ENCODE measurements around the gene TUB. TPM values are rescaled to one million over a fixed set of nuclear protein-coding genes. Genes with fewer than 3 reads are reported as not detected.

The TUB gene
- total and polyA plus RNA-seq, 4 donors, result 73.3 to 107 (median 89.1) TPM

DNA sequence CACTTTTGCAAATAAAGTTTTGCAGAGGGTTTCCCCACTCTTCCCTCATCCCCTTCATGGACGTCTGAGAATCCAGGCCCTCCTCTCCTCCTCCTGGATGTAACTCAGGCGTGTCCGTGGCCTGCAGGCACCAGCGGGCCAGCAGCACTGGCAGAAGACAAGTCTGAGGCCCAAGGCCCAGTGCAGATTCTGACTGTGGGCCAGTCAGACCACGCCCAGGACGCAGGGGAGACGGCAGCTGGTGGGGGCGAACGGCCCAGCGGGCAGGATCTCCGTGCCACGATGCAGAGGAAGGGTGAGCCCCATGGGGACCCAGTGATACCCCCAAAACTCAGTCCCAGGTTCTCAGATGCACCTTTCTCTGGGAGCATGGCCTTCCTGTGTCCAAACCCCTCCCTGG lies 14.4 kb downstream of the TUB start:
- Histone ChIP-seq H3K27ac (ENCODE audit: low read depth, low read length) (peak overlapping the region; percentile 3), H3K4me1 (ENCODE audit: control insufficient read depth, insufficient read depth, low read length) (peaks cover 37% of the 10 kb centered on the region), H3K9me3 (ENCODE audit: control insufficient read depth, insufficient read depth, low read length) (no peaks in the 10 kb centered on the region), H3K36me3 (ENCODE audit: control insufficient read depth, insufficient read depth, low read length) (peaks cover 81% of the 10 kb centered on the region), H3K4me3 (ENCODE audit: low read depth, low read length) (no peak overlapping the region), H3K27me3 (ENCODE audit: control insufficient read depth, insufficient read depth, low read length) (no peaks in the 10 kb centered on the region)
- WGBS (ENCODE audit: insufficient coverage), result 69% methylated on average over 12 of the region's 12 CpGs
- no peak for DNase-seq (ENCODE audit: low read depth in 4 of 6, low spot score in 6 of 6)

DNA sequence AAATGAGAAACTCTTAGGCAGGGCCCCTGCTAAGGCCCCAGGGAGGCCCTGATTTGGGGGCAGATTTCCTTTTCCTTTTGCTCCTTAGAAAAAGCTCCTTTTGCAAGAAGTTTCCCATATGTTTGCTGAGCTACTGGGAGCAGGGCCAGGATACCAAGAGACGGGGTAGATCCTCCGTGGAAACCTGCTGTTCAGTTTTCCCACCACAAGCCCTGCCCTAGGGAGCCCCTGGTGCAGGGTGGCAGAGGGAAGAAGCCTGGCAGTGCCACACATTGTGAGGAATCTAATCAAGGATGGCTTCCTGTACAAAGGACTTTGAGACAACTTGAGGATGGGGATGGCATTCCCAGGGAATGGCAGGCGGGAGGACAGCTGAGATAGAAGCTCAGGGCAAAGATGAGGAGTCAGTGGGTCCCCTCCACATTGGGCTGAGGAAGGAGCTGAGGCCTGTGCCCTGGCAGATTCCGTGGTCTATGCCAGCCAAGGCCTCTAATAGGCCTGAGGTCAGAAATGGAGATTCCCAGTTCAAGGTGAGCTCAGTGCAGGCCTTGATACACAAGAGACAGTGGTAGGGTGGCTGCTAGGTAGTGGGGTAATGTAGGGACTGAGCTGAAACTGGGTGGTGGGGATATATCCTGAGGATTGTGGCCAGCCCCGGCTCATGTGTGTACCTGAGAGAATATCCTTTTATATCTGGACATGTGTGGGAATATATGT lies 15.0 kb downstream of the TUB start:
- Histone ChIP-seq H3K4me1 (ENCODE audit: control insufficient read depth, insufficient read depth, low read length) (peaks cover 37% of the 10 kb centered on the region), H3K36me3 (ENCODE audit: control insufficient read depth, insufficient read depth, low read length) (peaks cover 86% of the 10 kb centered on the region), H3K27me3 (ENCODE audit: control insufficient read depth, insufficient read depth, low read length) (no peaks in the 10 kb centered on the region), H3K4me3 (ENCODE audit: low read depth, low read length) (no peak overlapping the region), H3K27ac (ENCODE audit: low read depth, low read length) (peak overlapping the region; percentile 3), H3K9me3 (ENCODE audit: control insufficient read depth, insufficient read depth, low read length) (no peaks in the 10 kb centered on the region)
- WGBS (ENCODE audit: insufficient coverage), result 59% methylated on average over 5 of the region's 5 CpGs
- peak in 3 of 6 donors; percentile 33 to 78 (median 58) for DNase-seq (ENCODE audit: low read depth in 4 of 6, low spot score in 6 of 6)

DNA sequence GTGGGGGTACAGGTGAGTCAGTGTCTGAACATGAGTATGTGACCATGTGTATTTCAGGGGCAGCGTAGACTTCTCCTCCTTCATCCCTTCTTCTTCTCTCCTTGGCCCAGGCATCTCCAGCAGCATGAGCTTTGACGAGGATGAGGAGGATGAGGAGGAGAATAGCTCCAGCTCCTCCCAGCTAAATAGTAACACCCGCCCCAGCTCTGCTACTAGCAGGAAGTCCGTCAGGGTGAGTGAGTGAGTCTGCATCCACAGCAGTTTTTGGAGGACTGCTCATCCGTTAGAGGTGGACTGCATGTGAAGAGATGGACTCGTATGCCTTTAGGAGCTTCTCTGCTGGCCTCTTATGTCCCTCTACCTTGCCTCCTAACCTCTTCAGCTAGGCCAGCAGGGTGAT lies 15.6 kb downstream of the TUB start:
- 93% methylated on average over 2 of the region's 6 CpGs for WGBS (ENCODE audit: insufficient coverage)
- Histone ChIP-seq H3K27ac (ENCODE audit: low read depth, low read length) (no peak overlapping the region), H3K27me3 (ENCODE audit: control insufficient read depth, insufficient read depth, low read length) (no peaks in the 10 kb centered on the region)

DNA sequence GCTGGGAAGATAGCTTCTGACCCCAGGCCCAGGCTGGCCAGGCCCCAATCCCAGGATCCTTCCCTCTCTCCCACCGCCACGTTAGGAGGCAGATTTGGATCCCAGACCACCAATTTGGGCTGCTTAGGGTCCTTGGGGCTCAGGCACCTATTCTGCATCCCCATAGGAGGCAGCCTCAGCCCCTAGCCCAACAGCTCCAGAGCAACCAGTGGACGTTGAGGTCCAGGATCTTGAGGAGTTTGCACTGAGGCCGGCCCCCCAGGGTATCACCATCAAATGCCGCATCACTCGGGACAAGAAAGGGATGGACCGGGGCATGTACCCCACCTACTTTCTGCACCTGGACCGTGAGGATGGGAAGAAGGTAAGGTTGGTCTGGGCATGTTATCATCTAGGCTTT lies 16.1 kb downstream of the TUB start:
- H3K4me3 ChIP-seq (ENCODE audit: low read depth, low read length), result no peak overlapping the region
- no peak for DNase-seq (ENCODE audit: low read depth in 4 of 6, low spot score in 6 of 6)
- H3K4me1 ChIP-seq (ENCODE audit: control insufficient read depth, insufficient read depth, low read length), result peaks cover 33% of the 10 kb centered on the region
- H3K36me3 ChIP-seq (ENCODE audit: control insufficient read depth, insufficient read depth, low read length), result peaks cover 86% of the 10 kb centered on the region
- no peaks in the 10 kb centered on the region for H3K9me3 ChIP-seq (ENCODE audit: control insufficient read depth, insufficient read depth, low read length)
- H3K27ac ChIP-seq (ENCODE audit: low read depth, low read length), result no peak overlapping the region
- WGBS (ENCODE audit: insufficient coverage), result 98% methylated on average over 8 of the region's 8 CpGs
- no peaks in the 10 kb centered on the region for H3K27me3 ChIP-seq (ENCODE audit: control insufficient read depth, insufficient read depth, low read length)

More for the DNA sequence above, 15.6 kb downstream of the TUB start:
- H3K36me3 ChIP-seq (ENCODE audit: control insufficient read depth, insufficient read depth, low read length), result peaks cover 86% of the 10 kb centered on the region
- no peak for DNase-seq (ENCODE audit: low read depth in 4 of 6, low spot score in 6 of 6)
- peaks cover 36% of the 10 kb centered on the region for H3K4me1 ChIP-seq (ENCODE audit: control insufficient read depth, insufficient read depth, low read length)
- no peaks in the 10 kb centered on the region for H3K9me3 ChIP-seq (ENCODE audit: control insufficient read depth, insufficient read depth, low read length)
- H3K4me3 ChIP-seq (ENCODE audit: low read depth, low read length), result no peak overlapping the region

DNA sequence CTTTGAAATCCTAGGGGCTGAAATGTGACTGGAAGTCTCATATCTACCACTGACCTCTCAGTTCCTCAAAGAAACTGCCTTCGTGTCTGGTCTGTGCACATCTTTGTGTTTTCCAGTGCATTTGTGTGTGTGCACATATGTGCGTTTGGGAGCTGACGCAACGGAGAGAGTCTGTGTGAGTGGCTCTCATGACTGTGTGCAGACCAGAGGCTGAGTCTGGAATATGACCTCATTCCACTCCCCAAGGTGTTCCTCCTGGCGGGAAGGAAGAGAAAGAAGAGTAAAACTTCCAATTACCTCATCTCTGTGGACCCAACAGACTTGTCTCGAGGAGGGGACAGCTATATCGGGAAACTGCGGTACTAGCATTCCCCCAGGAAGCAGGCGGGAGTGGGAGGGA lies 16.5 kb downstream of the TUB start:
- no peak for DNase-seq (ENCODE audit: low read depth in 4 of 6, low spot score in 6 of 6)
- Histone ChIP-seq H3K27me3 (ENCODE audit: control insufficient read depth, insufficient read depth, low read length) (no peaks in the 10 kb centered on the region), H3K4me3 (ENCODE audit: low read depth, low read length) (no peak overlapping the region), H3K9me3 (ENCODE audit: control insufficient read depth, insufficient read depth, low read length) (no peaks in the 10 kb centered on the region), H3K4me1 (ENCODE audit: control insufficient read depth, insufficient read depth, low read length) (peaks cover 33% of the 10 kb centered on the region), H3K27ac (ENCODE audit: low read depth, low read length) (no peak overlapping the region), H3K36me3 (ENCODE audit: control insufficient read depth, insufficient read depth, low read length) (peaks cover 89% of the 10 kb centered on the region)
- WGBS (ENCODE audit: insufficient coverage), result 82% methylated on average over 4 of the region's 9 CpGs

DNA sequence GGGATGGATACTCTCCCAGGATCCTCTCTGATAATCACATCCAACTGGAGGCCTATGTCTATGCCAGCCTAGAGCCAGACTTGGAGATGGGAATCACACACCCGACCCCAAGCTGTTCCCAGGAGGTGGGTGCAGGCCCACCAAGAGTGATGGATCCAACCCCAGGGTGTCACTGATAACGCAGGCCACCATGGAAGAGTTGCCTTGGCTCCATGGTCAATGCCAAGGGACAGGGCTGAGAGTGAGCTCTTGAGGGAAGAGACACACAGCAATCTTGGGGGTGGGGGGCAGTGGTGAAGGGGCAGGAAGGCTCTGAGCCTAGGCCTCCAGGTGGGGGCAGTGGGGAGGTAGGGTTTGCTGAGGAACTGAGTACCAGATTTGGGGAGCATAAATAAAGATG lies 16.9 kb downstream of the TUB start:
- Histone ChIP-seq H3K4me3 (ENCODE audit: low read depth, low read length) (no peak overlapping the region), H3K36me3 (ENCODE audit: control insufficient read depth, insufficient read depth, low read length) (peaks cover 93% of the 10 kb centered on the region), H3K9me3 (ENCODE audit: control insufficient read depth, insufficient read depth, low read length) (no peaks in the 10 kb centered on the region), H3K27me3 (ENCODE audit: control insufficient read depth, insufficient read depth, low read length) (no peaks in the 10 kb centered on the region), H3K4me1 (ENCODE audit: control insufficient read depth, insufficient read depth, low read length) (peaks cover 32% of the 10 kb centered on the region), H3K27ac (ENCODE audit: low read depth, low read length) (no peak overlapping the region)
- no peak for DNase-seq (ENCODE audit: low read depth in 4 of 6, low spot score in 6 of 6)
- WGBS (ENCODE audit: insufficient coverage), result 97% methylated on average over 2 of the region's 2 CpGs

DNA sequence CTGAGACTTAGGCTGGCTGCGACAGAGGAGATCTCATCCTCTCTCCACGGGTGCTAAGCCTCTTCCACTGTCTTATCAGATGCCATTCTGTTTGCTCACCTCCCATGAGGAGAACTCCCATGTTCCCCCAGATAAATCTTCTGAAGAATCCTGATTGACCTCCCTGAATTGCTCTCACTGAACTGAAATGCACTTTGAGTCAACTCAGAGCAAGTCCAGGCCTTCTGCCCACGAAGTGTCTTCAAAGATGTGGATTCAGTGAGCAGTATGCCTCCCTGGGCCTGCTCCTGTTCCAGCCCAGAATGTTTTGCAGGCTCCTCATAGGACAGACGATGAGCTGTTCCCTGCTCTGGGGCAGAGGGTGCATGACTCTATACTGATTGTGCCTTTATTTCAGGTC lies 17.4 kb downstream of the TUB start:
- peaks cover 90% of the 10 kb centered on the region for H3K36me3 ChIP-seq (ENCODE audit: control insufficient read depth, insufficient read depth, low read length)
- no peak overlapping the region for H3K4me3 ChIP-seq (ENCODE audit: low read depth, low read length)
- no peak for DNase-seq (ENCODE audit: low read depth in 4 of 6, low spot score in 6 of 6)
- H3K27ac ChIP-seq (ENCODE audit: low read depth, low read length), result no peak overlapping the region
- 89% methylated on average over 4 of the region's 4 CpGs for WGBS (ENCODE audit: insufficient coverage)
- H3K9me3 ChIP-seq (ENCODE audit: control insufficient read depth, insufficient read depth, low read length), result no peaks in the 10 kb centered on the region
- H3K27me3 ChIP-seq (ENCODE audit: control insufficient read depth, insufficient read depth, low read length), result no peaks in the 10 kb centered on the region
- peaks cover 28% of the 10 kb centered on the region for H3K4me1 ChIP-seq (ENCODE audit: control insufficient read depth, insufficient read depth, low read length)

DNA sequence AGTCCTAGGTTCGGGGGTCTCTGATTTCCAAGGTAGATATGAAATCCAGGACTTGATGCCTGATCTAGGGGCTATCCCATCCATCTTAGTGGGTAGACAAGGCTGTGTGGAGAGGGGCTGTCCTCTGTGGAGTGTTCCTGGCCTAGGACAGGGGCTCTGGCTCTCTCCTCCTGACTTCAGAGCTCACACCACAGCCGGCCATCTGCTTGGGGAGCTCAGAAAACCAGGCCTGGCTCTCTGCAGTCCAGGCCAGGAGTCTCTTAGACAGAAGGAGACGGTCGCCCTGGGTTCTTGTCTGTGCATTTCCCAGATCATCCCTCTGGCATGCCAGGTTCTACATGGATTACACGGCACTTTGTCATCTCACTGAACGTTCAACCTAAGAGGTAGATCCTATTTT lies 17.9 kb downstream of the TUB start:
- no peak overlapping the region for H3K27ac ChIP-seq (ENCODE audit: low read depth, low read length)
- H3K36me3 ChIP-seq (ENCODE audit: control insufficient read depth, insufficient read depth, low read length), result peaks cover 88% of the 10 kb centered on the region
- no peak for DNase-seq (ENCODE audit: low read depth in 4 of 6, low spot score in 6 of 6)
- 71% methylated on average over 4 of the region's 6 CpGs for WGBS (ENCODE audit: insufficient coverage)
- no peaks in the 10 kb centered on the region for H3K27me3 ChIP-seq (ENCODE audit: control insufficient read depth, insufficient read depth, low read length)
- peaks cover 23% of the 10 kb centered on the region for H3K4me1 ChIP-seq (ENCODE audit: control insufficient read depth, insufficient read depth, low read length)
- H3K4me3 ChIP-seq (ENCODE audit: low read depth, low read length), result no peak overlapping the region
- no peaks in the 10 kb centered on the region for H3K9me3 ChIP-seq (ENCODE audit: control insufficient read depth, insufficient read depth, low read length)

DNA sequence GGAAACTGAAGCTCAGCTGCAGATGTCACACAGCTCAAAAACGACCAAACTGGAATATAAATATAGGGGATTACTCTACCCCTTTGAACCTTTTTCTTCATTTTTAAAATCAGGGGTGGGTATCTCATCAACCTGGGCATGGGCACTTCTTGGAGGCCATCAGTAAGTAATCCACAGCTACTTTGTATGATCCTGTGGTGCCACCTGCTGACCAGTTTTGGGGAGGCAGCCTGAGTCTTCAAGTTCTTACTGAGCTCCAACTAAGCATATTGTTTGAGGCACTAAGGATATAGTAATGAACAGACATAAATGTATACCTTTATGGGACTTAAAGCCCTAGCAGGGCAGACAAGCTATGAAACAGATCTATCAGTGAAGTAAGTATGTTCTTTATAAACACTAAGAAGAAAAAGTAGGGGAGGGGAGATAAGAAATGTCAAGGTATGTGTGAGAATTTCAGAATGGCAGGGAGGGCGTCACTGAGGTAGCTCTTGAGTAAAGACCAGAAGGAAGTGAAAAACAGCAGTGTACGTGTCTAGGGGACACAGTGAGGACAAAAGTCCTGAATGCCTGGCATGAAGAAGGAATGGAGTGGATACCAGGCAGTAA lies 18.4 kb downstream of the TUB start:
- Histone ChIP-seq H3K9me3 (ENCODE audit: control insufficient read depth, insufficient read depth, low read length) (no peaks in the 10 kb centered on the region), H3K36me3 (ENCODE audit: control insufficient read depth, insufficient read depth, low read length) (peaks cover 87% of the 10 kb centered on the region), H3K4me1 (ENCODE audit: control insufficient read depth, insufficient read depth, low read length) (peaks cover 18% of the 10 kb centered on the region), H3K27me3 (ENCODE audit: control insufficient read depth, insufficient read depth, low read length) (no peaks in the 10 kb centered on the region), H3K4me3 (ENCODE audit: low read depth, low read length) (no peak overlapping the region), H3K27ac (ENCODE audit: low read depth, low read length) (no peak overlapping the region)
- 76% methylated on average over 2 of the region's 3 CpGs for WGBS (ENCODE audit: insufficient coverage)
- peak in 5 of 6 donors; percentile 64 to 94 (median 74) for DNase-seq (ENCODE audit: low read depth in 4 of 6, low spot score in 6 of 6)

DNA sequence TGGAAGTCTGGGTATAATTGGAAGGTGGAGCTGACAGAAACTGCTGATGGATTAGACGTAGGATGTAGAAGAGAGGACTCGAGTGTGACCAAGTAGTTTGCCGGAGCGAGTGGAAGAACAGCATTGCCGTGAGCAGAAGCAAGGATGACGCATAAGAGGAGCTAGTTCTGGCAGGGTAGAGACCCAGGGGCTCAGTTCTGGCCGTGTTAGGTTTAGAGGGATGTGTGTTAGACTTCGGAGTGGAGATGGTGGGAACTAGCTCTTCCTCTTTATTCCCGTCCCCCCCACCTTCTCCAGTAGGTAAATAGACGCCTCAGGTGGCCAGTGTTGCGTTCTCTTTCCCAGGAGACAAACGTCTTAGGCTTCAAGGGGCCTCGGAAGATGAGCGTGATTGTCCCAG lies 19.1 kb downstream of the TUB start:
- Histone ChIP-seq H3K9me3 (ENCODE audit: control insufficient read depth, insufficient read depth, low read length) (no peaks in the 10 kb centered on the region), H3K27ac (ENCODE audit: low read depth, low read length) (no peak overlapping the region), H3K36me3 (ENCODE audit: control insufficient read depth, insufficient read depth, low read length) (peaks cover 81% of the 10 kb centered on the region), H3K4me3 (ENCODE audit: low read depth, low read length) (no peak overlapping the region), H3K27me3 (ENCODE audit: control insufficient read depth, insufficient read depth, low read length) (no peaks in the 10 kb centered on the region), H3K4me1 (ENCODE audit: control insufficient read depth, insufficient read depth, low read length) (peaks cover 11% of the 10 kb centered on the region)
- no peak for DNase-seq (ENCODE audit: low read depth in 4 of 6, low spot score in 6 of 6)
- 93% methylated on average over 10 of the region's 14 CpGs for WGBS (ENCODE audit: insufficient coverage)
